Measurements from ENCODE around the gene CUX1.
"Not testable (repeated sequence)": the region's sequence is repeated elsewhere in the genome, so short reads cannot be mapped to it uniquely, and the experiment has no call there.

CUX1 gene

GRCh38 chr7:101784292-101785127 lies 32.9 kb upstream of the CUX1 start:
- H3K36me3 Mint-ChIP-seq (ENCODE audit: low read depth), result no peaks in the 10 kb centered on the region
- DNase-seq, result no peak
- peak; percentile 28 for ATAC-seq
- H3K27me3 Mint-ChIP-seq, result peaks cover 2% of the 10 kb centered on the region
- H3K9me3 Mint-ChIP-seq, result no peaks in the 10 kb centered on the region
- no peak overlapping the region for H3K4me3 Mint-ChIP-seq
- H3K4me1 Mint-ChIP-seq, result peaks cover 5% of the 10 kb centered on the region
- H3K27ac Mint-ChIP-seq, result no peak overlapping the region

GRCh38 chr7:101787864-101788263 lies 29.6 kb upstream of the CUX1 start:
- H3K27ac Mint-ChIP-seq, result no peak overlapping the region
- peaks cover 5% of the 10 kb centered on the region for H3K4me1 Mint-ChIP-seq
- H3K36me3 Mint-ChIP-seq (ENCODE audit: low read depth), result no peaks in the 10 kb centered on the region
- ATAC-seq, result no peak
- no peak for DNase-seq
- peaks cover 2% of the 10 kb centered on the region for H3K27me3 Mint-ChIP-seq
- no peak overlapping the region for H3K4me3 Mint-ChIP-seq
- no peaks in the 10 kb centered on the region for H3K9me3 Mint-ChIP-seq

GRCh38 chr7:101788517-101788916 lies 28.9 kb upstream of the CUX1 start:
- H3K36me3 Mint-ChIP-seq (ENCODE audit: low read depth), result no peaks in the 10 kb centered on the region
- H3K27me3 Mint-ChIP-seq, result peaks cover 2% of the 10 kb centered on the region
- DNase-seq (no peak), ATAC-seq (no peak)
- H3K4me3 Mint-ChIP-seq, result no peak overlapping the region
- no peak overlapping the region for H3K27ac Mint-ChIP-seq
- H3K4me1 Mint-ChIP-seq, result peaks cover 5% of the 10 kb centered on the region
- H3K9me3 Mint-ChIP-seq, result no peaks in the 10 kb centered on the region

- no peaks in the 10 kb centered on the region for H3K27me3 Mint-ChIP-seq
Measured at GRCh38 chr7:101790566-101791293, 26.7 kb upstream of the CUX1 start.

GRCh38 chr7:101792051-101792681 lies 25.3 kb upstream of the CUX1 start:
- Mint-ChIP-seq H3K9me3 (no peaks in the 10 kb centered on the region), H3K36me3 (ENCODE audit: low read depth) (no peaks in the 10 kb centered on the region), H3K27ac (no peak overlapping the region), H3K27me3 (no peaks in the 10 kb centered on the region), H3K4me1 (no peaks in the 10 kb centered on the region), H3K4me3 (no peak overlapping the region)
- ATAC-seq (no peak), DNase-seq (no peak)

More at GRCh38 chr7:101790566-101791293, 26.7 kb upstream of the CUX1 start:
- no peak for ATAC-seq
- no peaks in the 10 kb centered on the region for H3K4me1 Mint-ChIP-seq
- H3K27ac Mint-ChIP-seq, result no peak overlapping the region
- DNase-seq, result no peak
- no peaks in the 10 kb centered on the region for H3K9me3 Mint-ChIP-seq
- H3K4me3 Mint-ChIP-seq, result no peak overlapping the region
- no peaks in the 10 kb centered on the region for H3K36me3 Mint-ChIP-seq (ENCODE audit: low read depth)

- not testable (repeated sequence) for H3K27ac Mint-ChIP-seq; H3K4me1 Mint-ChIP-seq; H3K4me3 Mint-ChIP-seq; H3K9me3 Mint-ChIP-seq; H3K27me3 Mint-ChIP-seq; H3K36me3 Mint-ChIP-seq (ENCODE audit: low read depth); DNase-seq; ATAC-seq
Measured at GRCh38 chr7:101792682-101793071, 24.7 kb upstream of the CUX1 start.

GRCh38 chr7:101795461-101795860 lies 22.0 kb upstream of the CUX1 start:
- ATAC-seq (no peak), DNase-seq (no peak)
- Mint-ChIP-seq H3K4me1 (no peaks in the 10 kb centered on the region), H3K4me3 (no peak overlapping the region), H3K36me3 (ENCODE audit: low read depth) (no peaks in the 10 kb centered on the region), H3K27ac (no peak overlapping the region), H3K27me3 (no peaks in the 10 kb centered on the region), H3K9me3 (no peaks in the 10 kb centered on the region)

- not testable (repeated sequence) for H3K4me1 Mint-ChIP-seq; H3K4me3 Mint-ChIP-seq; H3K27ac Mint-ChIP-seq; DNase-seq; H3K27me3 Mint-ChIP-seq; H3K9me3 Mint-ChIP-seq; H3K36me3 Mint-ChIP-seq (ENCODE audit: low read depth); ATAC-seq
Measured at GRCh38 chr7:101798173-101798572, 19.3 kb upstream of the CUX1 start.

- H3K9me3 Mint-ChIP-seq, result no peaks in the 10 kb centered on the region
- ATAC-seq (no peak), DNase-seq (no peak)
- peaks cover 18% of the 10 kb centered on the region for H3K4me1 Mint-ChIP-seq
- H3K27ac Mint-ChIP-seq, result no peak overlapping the region
- H3K36me3 Mint-ChIP-seq (ENCODE audit: low read depth), result no peaks in the 10 kb centered on the region
- peaks cover 13% of the 10 kb centered on the region for H3K27me3 Mint-ChIP-seq
- H3K4me3 Mint-ChIP-seq, result no peak overlapping the region
Measured at GRCh38 chr7:101803203-101804087, 14.0 kb upstream of the CUX1 start.

GRCh38 chr7:101804088-101804963 lies 13.1 kb upstream of the CUX1 start:
- Mint-ChIP-seq H3K4me1 (peaks cover 18% of the 10 kb centered on the region), H3K27me3 (peaks cover 13% of the 10 kb centered on the region), H3K36me3 (ENCODE audit: low read depth) (no peaks in the 10 kb centered on the region), H3K9me3 (no peaks in the 10 kb centered on the region), H3K4me3 (no peak overlapping the region), H3K27ac (no peak overlapping the region)
- ATAC-seq, result no peak
- no peak for DNase-seq

GRCh38 chr7:101804967-101805366 lies 12.5 kb upstream of the CUX1 start:
- no peak for ATAC-seq
- H3K36me3 Mint-ChIP-seq (ENCODE audit: low read depth), result no peaks in the 10 kb centered on the region

GRCh38 chr7:101812595-101812994 lies 4.8 kb upstream of the CUX1 start:
- Mint-ChIP-seq H3K27me3 (no peaks in the 10 kb centered on the region), H3K4me1 (peaks cover 18% of the 10 kb centered on the region), H3K27ac (no peak overlapping the region), H3K9me3 (no peaks in the 10 kb centered on the region), H3K4me3 (no peak overlapping the region), H3K36me3 (ENCODE audit: low read depth) (no peaks in the 10 kb centered on the region)
- DNase-seq, result no peak
- ATAC-seq, result no peak

More at GRCh38 chr7:101804967-101805366, 12.5 kb upstream of the CUX1 start:
- Mint-ChIP-seq H3K4me3 (no peak overlapping the region), H3K9me3 (no peaks in the 10 kb centered on the region), H3K4me1 (peaks cover 20% of the 10 kb centered on the region), H3K27ac (no peak overlapping the region), H3K27me3 (peaks cover 13% of the 10 kb centered on the region)
- DNase-seq, result no peak

- Mint-ChIP-seq H3K9me3 (no peaks in the 10 kb centered on the region), H3K27me3 (no peaks in the 10 kb centered on the region), H3K27ac (peak overlapping the region; percentile 22), H3K4me3 (peak overlapping the region; percentile 53), H3K36me3 (ENCODE audit: low read depth) (no peaks in the 10 kb centered on the region), H3K4me1 (peaks cover 22% of the 10 kb centered on the region)
- no peak for DNase-seq
- ATAC-seq, result no peak
Measured at GRCh38 chr7:101813402-101814019, 3.9 kb upstream of the CUX1 start.

Data from activated naive CD8-positive, alpha-beta T cell treated with anti-CD3 and anti-CD28 coated beads, Interleukin-2, amount 50 U/mL, for 24 hours (primary cell).